Activated naive CD4-positive, alpha-beta T cell treated with anti-CD3 and anti-CD28 coated beads, Interleukin-2, amount 50 U/mL, for 24 hours (primary cell): ENCODE data around the gene DCX.

Experiments
- H3K27ac Mint-ChIP-seq: one replicate; pipeline ENCODE4 v1.8.0; 2021; ENCODE audit warnings: mild to moderate bottlenecking, mixed read lengths
- H3K27me3 Mint-ChIP-seq: one replicate; pipeline ENCODE4 v1.8.0; 2021; ENCODE audit warnings: mixed read lengths
- H3K36me3 Mint-ChIP-seq: one replicate; pipeline ENCODE4 v1.8.0; 2021; ENCODE audit warnings: mixed read lengths
- H3K4me1 Mint-ChIP-seq: one replicate; pipeline ENCODE4 v1.8.0; 2021; ENCODE audit warnings: mixed read lengths
- H3K4me3 Mint-ChIP-seq: one replicate; pipeline ENCODE4 v1.8.0; 2021; ENCODE audit warnings: mild to moderate bottlenecking, mixed read lengths
- H3K9me3 Mint-ChIP-seq: one replicate; pipeline ENCODE4 v1.8.0; 2021; ENCODE audit warnings: mixed read lengths

The DCX gene

GRCh38 chrX:111386615-111387233, 25.3 kb downstream of the DCX start:
- Mint-ChIP-seq H3K27ac (no peak overlapping the region), H3K4me1 (no peaks in the 10 kb centered on the region), H3K4me3 (no peak overlapping the region), H3K27me3 (no peaks in the 10 kb centered on the region), H3K36me3 (no peaks in the 10 kb centered on the region), H3K9me3 (no peaks in the 10 kb centered on the region)

GRCh38 chrX:111386077-111386476, 25.9 kb downstream of the DCX start:
- H3K27ac Mint-ChIP-seq, result no peak overlapping the region
- H3K4me1 Mint-ChIP-seq, result no peaks in the 10 kb centered on the region
- H3K27me3 Mint-ChIP-seq, result no peaks in the 10 kb centered on the region
- H3K9me3 Mint-ChIP-seq, result no peaks in the 10 kb centered on the region
- H3K36me3 Mint-ChIP-seq, result no peaks in the 10 kb centered on the region
- no peak overlapping the region for H3K4me3 Mint-ChIP-seq

DNA sequence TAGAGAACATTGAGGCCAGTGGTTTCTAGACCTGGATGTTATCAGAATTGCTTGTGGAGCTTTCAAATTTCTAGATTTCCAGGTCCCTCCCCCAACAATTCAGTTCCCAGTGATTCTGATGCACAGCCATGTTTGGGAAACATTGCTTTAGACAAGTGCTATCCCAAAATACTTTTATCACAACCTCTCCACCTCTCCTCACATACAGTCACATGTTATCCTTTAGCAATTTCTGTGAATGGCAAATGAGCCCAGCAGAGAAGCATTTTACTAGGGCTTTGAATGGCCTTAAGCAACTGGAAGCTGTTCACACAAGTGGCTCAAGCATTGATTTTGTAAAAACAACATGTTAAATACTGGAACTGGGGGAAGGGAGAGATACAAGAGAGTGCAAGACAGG, 29.7 kb downstream of the DCX start:
- no peak overlapping the region for H3K4me3 Mint-ChIP-seq
- no peaks in the 10 kb centered on the region for H3K36me3 Mint-ChIP-seq
- H3K27ac Mint-ChIP-seq, result no peak overlapping the region
- no peaks in the 10 kb centered on the region for H3K27me3 Mint-ChIP-seq
- no peaks in the 10 kb centered on the region for H3K9me3 Mint-ChIP-seq
- H3K4me1 Mint-ChIP-seq, result no peaks in the 10 kb centered on the region

GRCh38 chrX:111376897-111377578, 35.0 kb downstream of the DCX start:
- H3K27ac Mint-ChIP-seq, result no peak overlapping the region
- H3K36me3 Mint-ChIP-seq, result no peaks in the 10 kb centered on the region
- no peak overlapping the region for H3K4me3 Mint-ChIP-seq
- no peaks in the 10 kb centered on the region for H3K4me1 Mint-ChIP-seq
- H3K9me3 Mint-ChIP-seq, result no peaks in the 10 kb centered on the region
- H3K27me3 Mint-ChIP-seq, result no peaks in the 10 kb centered on the region

- H3K36me3 Mint-ChIP-seq, result no peaks in the 10 kb centered on the region
- H3K4me3 Mint-ChIP-seq, result no peak overlapping the region
- no peak overlapping the region for H3K27ac Mint-ChIP-seq
- no peaks in the 10 kb centered on the region for H3K27me3 Mint-ChIP-seq
- H3K9me3 Mint-ChIP-seq, result no peaks in the 10 kb centered on the region
- H3K4me1 Mint-ChIP-seq, result no peaks in the 10 kb centered on the region
Measured at GRCh38 chrX:111376486-111376885, 35.5 kb downstream of the DCX start.

DNA sequence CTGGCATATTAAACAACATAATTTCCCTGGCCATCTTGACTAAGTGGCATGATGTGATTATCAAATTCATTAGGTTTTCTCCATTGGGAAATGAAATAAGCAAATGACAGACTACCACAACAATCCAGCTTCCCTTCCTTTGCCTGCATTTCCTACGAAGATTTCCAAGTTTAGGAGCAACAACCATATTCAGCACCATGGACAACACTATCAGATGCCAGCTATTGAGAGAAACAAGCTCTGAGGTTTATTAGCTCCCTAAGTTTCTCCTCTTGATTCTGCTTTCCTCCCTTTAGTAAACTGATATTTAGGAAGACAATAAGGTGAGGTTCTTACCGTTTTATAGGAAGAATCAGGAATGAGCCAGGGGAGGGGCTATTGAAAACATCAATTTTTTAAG, 36.2 kb downstream of the DCX start:
- Mint-ChIP-seq H3K4me3 (no peak overlapping the region), H3K4me1 (no peaks in the 10 kb centered on the region), H3K27ac (no peak overlapping the region), H3K27me3 (no peaks in the 10 kb centered on the region), H3K9me3 (no peaks in the 10 kb centered on the region), H3K36me3 (no peaks in the 10 kb centered on the region)

DNA sequence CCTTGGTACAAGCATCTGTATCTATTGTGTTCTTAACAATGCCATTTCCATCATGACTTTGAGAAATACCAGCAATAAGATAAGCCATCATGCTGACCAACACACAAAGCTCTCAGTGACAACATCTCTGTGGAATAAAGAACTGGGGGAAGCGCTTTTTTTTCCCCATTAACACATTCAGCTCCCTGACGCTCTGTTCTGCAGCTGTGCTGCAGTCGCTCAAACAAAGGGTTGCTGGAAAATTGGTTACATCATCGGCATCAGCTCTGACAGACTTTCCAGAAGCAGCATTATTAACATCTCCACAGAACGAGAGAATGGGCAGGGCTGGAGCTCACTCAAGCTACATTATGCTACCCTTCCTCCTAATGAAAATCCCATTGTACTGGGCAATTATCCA, 39.9 kb downstream of the DCX start:
- H3K4me1 Mint-ChIP-seq, result no peaks in the 10 kb centered on the region
- H3K4me3 Mint-ChIP-seq, result no peak overlapping the region
- no peak overlapping the region for H3K27ac Mint-ChIP-seq
- H3K27me3 Mint-ChIP-seq, result no peaks in the 10 kb centered on the region
- H3K36me3 Mint-ChIP-seq, result no peaks in the 10 kb centered on the region
- no peaks in the 10 kb centered on the region for H3K9me3 Mint-ChIP-seq

GRCh38 chrX:111365770-111366325, 46.1 kb downstream of the DCX start:
- Mint-ChIP-seq H3K9me3 (no peaks in the 10 kb centered on the region), H3K27me3 (no peaks in the 10 kb centered on the region), H3K4me3 (no peak overlapping the region), H3K4me1 (no peaks in the 10 kb centered on the region), H3K36me3 (no peaks in the 10 kb centered on the region), H3K27ac (no peak overlapping the region)

DNA sequence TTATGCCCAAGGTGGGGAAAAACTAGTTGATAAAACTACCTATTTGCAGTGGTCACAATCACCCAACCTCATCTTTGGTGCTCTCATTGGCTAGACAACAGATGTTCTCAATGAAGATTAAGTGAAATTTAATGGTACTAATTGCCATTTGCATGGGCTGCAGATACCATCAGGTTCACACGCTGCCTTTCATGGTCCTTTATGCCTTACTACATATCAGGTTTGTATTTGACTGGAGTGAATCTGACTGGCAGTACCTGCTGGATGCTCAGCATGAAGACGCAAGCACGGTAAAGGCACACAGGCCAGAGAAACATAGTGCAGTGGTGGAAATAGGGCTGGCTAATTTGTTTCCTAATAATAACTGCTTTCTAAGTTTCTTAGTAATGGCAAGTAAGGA, 48.3 kb downstream of the DCX start:
- H3K9me3 Mint-ChIP-seq, result no peaks in the 10 kb centered on the region
- H3K27ac Mint-ChIP-seq, result no peak overlapping the region
- H3K27me3 Mint-ChIP-seq, result no peaks in the 10 kb centered on the region
- H3K4me3 Mint-ChIP-seq, result no peak overlapping the region
- H3K4me1 Mint-ChIP-seq, result no peaks in the 10 kb centered on the region
- no peaks in the 10 kb centered on the region for H3K36me3 Mint-ChIP-seq

GRCh38 chrX:111361751-111362150, 50.2 kb downstream of the DCX start:
- no peak overlapping the region for H3K27ac Mint-ChIP-seq
- no peaks in the 10 kb centered on the region for H3K4me1 Mint-ChIP-seq
- H3K4me3 Mint-ChIP-seq, result no peak overlapping the region
- H3K36me3 Mint-ChIP-seq, result no peaks in the 10 kb centered on the region
- no peaks in the 10 kb centered on the region for H3K9me3 Mint-ChIP-seq
- no peaks in the 10 kb centered on the region for H3K27me3 Mint-ChIP-seq

DNA sequence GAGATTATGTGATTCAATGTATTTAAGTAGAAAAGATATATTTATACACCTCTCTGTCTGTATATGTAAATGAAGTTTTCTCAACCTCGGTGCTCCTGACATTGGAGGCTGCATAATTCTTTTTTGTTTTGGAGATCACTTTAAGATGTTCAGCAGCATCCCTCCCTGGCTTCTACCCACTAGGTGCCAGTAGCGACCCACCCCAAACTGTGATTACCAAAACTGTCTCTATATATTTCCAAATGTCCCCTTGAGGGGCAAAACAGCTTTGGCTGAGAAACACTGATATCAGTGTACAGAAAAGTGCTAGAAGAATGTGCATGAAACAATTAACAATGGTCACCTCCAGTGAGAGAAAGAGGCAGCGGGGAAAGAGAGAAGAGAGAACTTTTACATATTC, 51.2 kb downstream of the DCX start:
- Mint-ChIP-seq H3K27me3 (peaks cover 1% of the 10 kb centered on the region), H3K4me1 (no peaks in the 10 kb centered on the region), H3K9me3 (no peaks in the 10 kb centered on the region), H3K36me3 (no peaks in the 10 kb centered on the region), H3K4me3 (no peak overlapping the region), H3K27ac (no peak overlapping the region)

GRCh38 chrX:111355523-111356115, 56.4 kb downstream of the DCX start:
- no peaks in the 10 kb centered on the region for H3K36me3 Mint-ChIP-seq
- no peak overlapping the region for H3K4me3 Mint-ChIP-seq
- no peaks in the 10 kb centered on the region for H3K4me1 Mint-ChIP-seq
- no peaks in the 10 kb centered on the region for H3K9me3 Mint-ChIP-seq
- H3K27me3 Mint-ChIP-seq, result peaks cover 1% of the 10 kb centered on the region
- no peak overlapping the region for H3K27ac Mint-ChIP-seq

- Mint-ChIP-seq H3K4me1 (no peaks in the 10 kb centered on the region), H3K9me3 (no peaks in the 10 kb centered on the region), H3K27ac (no peak overlapping the region), H3K36me3 (no peaks in the 10 kb centered on the region), H3K27me3 (peaks cover 1% of the 10 kb centered on the region), H3K4me3 (no peak overlapping the region)
Measured at GRCh38 chrX:111354496-111354895, 57.5 kb downstream of the DCX start.

GRCh38 chrX:111353793-111354192, 58.2 kb downstream of the DCX start:
- no peak overlapping the region for H3K27ac Mint-ChIP-seq
- H3K36me3 Mint-ChIP-seq, result no peaks in the 10 kb centered on the region
- no peaks in the 10 kb centered on the region for H3K9me3 Mint-ChIP-seq
- no peaks in the 10 kb centered on the region for H3K4me1 Mint-ChIP-seq
- peaks cover 1% of the 10 kb centered on the region for H3K27me3 Mint-ChIP-seq
- no peak overlapping the region for H3K4me3 Mint-ChIP-seq

DNA sequence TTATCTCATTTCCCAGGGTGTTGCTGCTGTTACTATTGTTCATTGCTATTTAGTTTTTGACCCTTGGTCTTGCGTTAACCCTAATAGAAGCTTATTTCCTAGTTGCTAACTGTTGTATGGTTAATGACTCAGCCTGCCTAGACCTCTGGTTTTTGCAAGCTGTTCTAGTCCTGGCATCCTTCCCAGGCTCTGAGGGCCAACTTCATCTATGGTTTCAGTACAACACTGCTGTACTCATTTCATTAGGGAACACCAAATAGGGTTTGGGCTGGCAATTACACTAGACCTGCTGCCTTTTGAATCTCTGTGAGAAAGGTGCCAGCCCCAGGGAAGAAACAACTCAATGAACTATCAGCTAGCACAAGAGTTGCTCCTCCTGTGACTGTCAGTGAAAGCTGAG, 59.6 kb downstream of the DCX start:
- no peaks in the 10 kb centered on the region for H3K4me1 Mint-ChIP-seq
- no peak overlapping the region for H3K4me3 Mint-ChIP-seq
- no peak overlapping the region for H3K27ac Mint-ChIP-seq
- no peaks in the 10 kb centered on the region for H3K9me3 Mint-ChIP-seq
- H3K27me3 Mint-ChIP-seq, result peaks cover 1% of the 10 kb centered on the region
- H3K36me3 Mint-ChIP-seq, result no peaks in the 10 kb centered on the region

DNA sequence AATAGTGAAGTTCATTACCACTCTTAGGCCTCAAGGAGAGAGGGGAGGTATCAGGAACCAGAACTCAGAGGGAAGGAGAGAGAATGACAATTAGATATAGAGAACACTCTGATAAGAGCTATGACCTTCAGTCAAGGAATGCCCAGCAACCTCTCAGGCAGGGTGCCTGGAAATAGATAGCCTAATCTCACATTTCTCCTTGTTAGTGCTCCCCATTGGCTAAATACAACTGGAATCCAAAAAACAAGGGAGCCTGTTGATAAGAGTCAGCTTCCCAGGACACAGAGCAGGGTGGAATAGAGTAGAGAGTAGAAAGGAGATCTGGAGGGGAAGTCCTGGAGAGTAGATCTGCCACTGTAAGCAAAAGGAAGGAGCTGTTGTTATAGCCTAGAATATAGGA, 62.1 kb downstream of the DCX start:
- H3K27me3 Mint-ChIP-seq, result no peaks in the 10 kb centered on the region

More for the DNA sequence above, 62.1 kb downstream of the DCX start:
- no peaks in the 10 kb centered on the region for H3K4me1 Mint-ChIP-seq
- no peaks in the 10 kb centered on the region for H3K9me3 Mint-ChIP-seq
- H3K36me3 Mint-ChIP-seq, result no peaks in the 10 kb centered on the region
- H3K4me3 Mint-ChIP-seq, result no peak overlapping the region
- no peak overlapping the region for H3K27ac Mint-ChIP-seq
